Caco-2 (cell line): ENCODE measurements around the gene ERCC1. TPM values are rescaled to one million over a fixed set of nuclear protein-coding genes. Genes with fewer than 3 reads are reported as not detected.

Experiments used
- BruUV-seq: library from RNA; stranded (reverse); fragments of 400-500 nt; replicated peaks from 2 replicates; lab custom pipeline; 2021; lab: Mats Ljungman, UMichigan
- CTCF ChIA-PET: fragments of 300-600 bp; sonication (Branson Sonifier 250); formaldehyde crosslinking; loops from one replicate; lab custom pipeline; 2022; ENCODE audit warnings: antibody characterized with exemption; lab: Charles Lee
- POLR2A ChIA-PET: fragments of 300-600 bp; sonication (Branson Sonifier 250); formaldehyde crosslinking; loops from one replicate; lab custom pipeline; 2022; ENCODE audit warnings: antibody characterized with exemption; lab: Charles Lee
- DNase-seq, 2 experiments: peaks; one replicate each; pipeline versions ENCODE4 v3.0.0 to v3.0.0-alpha.2; 2020 to 2022
- H3K27me3 ChIP-seq: replicated peaks from 2 replicates; pipeline ENCODE4 v1.6.0; 2011; ENCODE audit warnings: low read length; ENCODE audit not compliant: control insufficient read depth, insufficient read depth
- H3K36me3 ChIP-seq: 2 replicates; pipeline ENCODE4 v1.5.1; 2011; ENCODE audit warnings: low read length; ENCODE audit not compliant: control insufficient read depth, insufficient read depth
- H3K4me1 ChIP-seq: fragments of 250-450 bp; sonication (Bioruptor Pico); 2 replicates; pipeline ENCODE4 v1.5.1; 2020; ENCODE audit warnings: mild to moderate bottlenecking
- H3K4me3 ChIP-seq: 2 replicates; pipeline ENCODE4 v1.5.1; 2011; ENCODE audit warnings: low read depth, mild to moderate bottlenecking, control low read depth, low read length
- H3K9me3 ChIP-seq: fragments of 250-450 bp; sonication (Bioruptor Pico); 2 replicates; pipeline ENCODE4 v1.5.1; 2020; ENCODE audit warnings: mild to moderate bottlenecking, moderate library complexity
- H3K27ac Mint-ChIP-seq: one replicate; pipeline ENCODE4 v1.8.0; 2022; ENCODE audit warnings: mixed read lengths; ENCODE audit not compliant: unreplicated experiment
- H3K27me3 Mint-ChIP-seq: one replicate; pipeline ENCODE4 v1.8.0; 2022; ENCODE audit warnings: mixed read lengths; ENCODE audit not compliant: insufficient read depth, unreplicated experiment
- H3K36me3 Mint-ChIP-seq: one replicate; pipeline ENCODE4 v1.8.0; 2022; ENCODE audit warnings: mild to moderate bottlenecking, mixed read lengths; ENCODE audit not compliant: insufficient read depth, unreplicated experiment
- H3K4me1 Mint-ChIP-seq: one replicate; pipeline ENCODE4 v1.8.0; 2022; ENCODE audit warnings: low read depth, mixed read lengths; ENCODE audit not compliant: unreplicated experiment
- H3K4me3 Mint-ChIP-seq: one replicate; pipeline ENCODE4 v1.8.0; 2022; ENCODE audit warnings: mild to moderate bottlenecking, moderate library complexity, mixed read lengths; ENCODE audit not compliant: unreplicated experiment
- H3K9me3 Mint-ChIP-seq: one replicate; pipeline ENCODE4 v1.8.0; 2022; ENCODE audit warnings: mixed read lengths; ENCODE audit not compliant: unreplicated experiment
- intact Hi-C: fragments of 100-400 bp; cut with micrococcal nuclease; formaldehyde crosslinking; loops from one replicate; pipeline ENCODE4 v1.10.0; 2022; ENCODE audit not compliant: unreplicated experiment
- total RNA-seq: library from RNA; stranded (reverse); gene quantifications from 2 replicates; pipeline ENCODE4 v1.2.3, GENCODE V29; 2022
- TF ChIP-seq, protein P1 (sequence below), 2 experiments: fragments of 200-600 bp in 1 of 2; IDR thresholded peaks; 1 replicate in 1 of 2; 2 replicates in 1 of 2; pipeline versions ENCODE4 v1.5.1 to v1.8.0; 2011 to 2022; ENCODE audit warnings: antibody characterized with exemption in 1 of 2, control low read depth in 1 of 2, inconsistent platforms in 1 of 2, low read depth in 1 of 2, low read length in 1 of 2, mild to moderate bottlenecking in 1 of 2, moderate library complexity in 1 of 2; ENCODE audit not compliant: insufficient read depth in 1 of 2, severe bottlenecking in 1 of 2, unreplicated experiment in 1 of 2

Gene ERCC1
- total RNA-seq, 1 experiment from 2014 or later = 51.0 TPM

- TSS peak; percentile 9 for BruUV-seq
- Mint-ChIP-seq H3K4me3 (peak overlapping the region; percentile 93), H3K27me3 (no peaks in the 10 kb centered on the region), H3K9me3 (no peaks in the 10 kb centered on the region), H3K36me3 (peaks cover 65% of the 10 kb centered on the region), H3K27ac (peak overlapping the region; percentile 96), H3K4me1 (peaks cover 17% of the 10 kb centered on the region)
- POLR2A ChIA-PET = interaction anchor here (0.6 to 1.0 kb wide), 4 partner anchors 15 to 122 kb away, joined by 3 to 4 read pairs (median 4); partner anchors contain the start of gene ERCC1
- intact Hi-C loops = loop anchor here (1.0 to 5.0 kb wide), 4 partner anchors 15 to 228 kb away; partner anchors contain the start of genes BLOC1S3, ERCC1, ERCC2 and TRAPPC6A
- Histone ChIP-seq H3K4me3 (peak overlapping the region; percentile 81), H3K27me3 (no peaks in the 10 kb centered on the region), H3K4me1 (peaks cover 13% of the 10 kb centered on the region), H3K9me3 (no peaks in the 10 kb centered on the region), H3K36me3 (no peaks in the 10 kb centered on the region; the same call in 1 of the 2 replicates)
- CTCF ChIA-PET = interaction anchor here (0.6 to 2.4 kb wide), 6 partner anchors 8 to 80 kb away, joined by 3 to 12 read pairs (median 5); no protein-coding TSS in a partner anchor
- TF ChIP-seq, protein P1, sequence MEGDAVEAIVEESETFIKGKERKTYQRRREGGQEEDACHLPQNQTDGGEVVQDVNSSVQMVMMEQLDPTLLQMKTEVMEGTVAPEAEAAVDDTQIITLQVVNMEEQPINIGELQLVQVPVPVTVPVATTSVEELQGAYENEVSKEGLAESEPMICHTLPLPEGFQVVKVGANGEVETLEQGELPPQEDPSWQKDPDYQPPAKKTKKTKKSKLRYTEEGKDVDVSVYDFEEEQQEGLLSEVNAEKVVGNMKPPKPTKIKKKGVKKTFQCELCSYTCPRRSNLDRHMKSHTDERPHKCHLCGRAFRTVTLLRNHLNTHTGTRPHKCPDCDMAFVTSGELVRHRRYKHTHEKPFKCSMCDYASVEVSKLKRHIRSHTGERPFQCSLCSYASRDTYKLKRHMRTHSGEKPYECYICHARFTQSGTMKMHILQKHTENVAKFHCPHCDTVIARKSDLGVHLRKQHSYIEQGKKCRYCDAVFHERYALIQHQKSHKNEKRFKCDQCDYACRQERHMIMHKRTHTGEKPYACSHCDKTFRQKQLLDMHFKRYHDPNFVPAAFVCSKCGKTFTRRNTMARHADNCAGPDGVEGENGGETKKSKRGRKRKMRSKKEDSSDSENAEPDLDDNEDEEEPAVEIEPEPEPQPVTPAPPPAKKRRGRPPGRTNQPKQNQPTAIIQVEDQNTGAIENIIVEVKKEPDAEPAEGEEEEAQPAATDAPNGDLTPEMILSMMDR (IDR thresholded peaks at IDR 0.05; ENCODE audit: insufficient read depth in 1 of 2, low read depth in 1 of 2, low read length in 1 of 2, severe bottlenecking in 1 of 2, unreplicated experiment in 1 of 2) = no peak
- DNase-seq = peak; percentile 95 to 96
These were observed 18.1 kb downstream of the ERCC1 start for GRCh38 chr19:45405435-45406225.

GRCh38 chr19:45404557-45405434 lies 18.9 kb downstream of the ERCC1 start, which contains the start of gene PPP1R13L:
Gene PPP1R13L, minus strand, starts transcription at chr19:45405069. Its CDS starts 6,751 bp downstream, at chr19:45398318.
- peak; percentile 96 to 98 for DNase-seq
- H3K9me3 Mint-ChIP-seq = no peaks in the 10 kb centered on the region
- peak within 1 kb of the TSS; percentile 93 for H3K4me3 Mint-ChIP-seq
- H3K27ac Mint-ChIP-seq = peak within 1 kb of the TSS; percentile 96
- H3K36me3 Mint-ChIP-seq = peaks cover 68% of the 10 kb centered on the region
- TF ChIP-seq, protein P1 (IDR thresholded peaks at IDR 0.05; ENCODE audit: insufficient read depth in 1 of 2, low read depth in 1 of 2, low read length in 1 of 2, severe bottlenecking in 1 of 2, unreplicated experiment in 1 of 2) = no peak
- H3K27me3 ChIP-seq = no peaks in the 10 kb centered on the region
- peaks cover 17% of the 10 kb centered on the region for H3K4me1 Mint-ChIP-seq
- intact Hi-C loops = loop anchor here (1.0 to 5.0 kb wide), 5 partner anchors 14 to 227 kb away; partner anchors contain the start of genes BLOC1S3, ERCC1, ERCC2 and TRAPPC6A
- POLR2A ChIA-PET = interaction anchor here (1.0 kb wide), 1 partner anchor 14 kb away, joined by 4 read pairs; no protein-coding TSS in a partner anchor
- peak within 1 kb of the TSS; percentile 81 for H3K4me3 ChIP-seq
- no peaks in the 10 kb centered on the region for H3K9me3 ChIP-seq
- no peaks in the 10 kb centered on the region; the same call in 1 of the 2 replicates for H3K36me3 ChIP-seq
- no peaks in the 10 kb centered on the region for H3K27me3 Mint-ChIP-seq
- H3K4me1 ChIP-seq = peaks cover 13% of the 10 kb centered on the region
- BruUV-seq = no TSS peak
- CTCF ChIA-PET = interaction anchor here (0.6 to 2.4 kb wide), 8 partner anchors 9 to 81 kb away, joined by 3 to 12 read pairs (median 4); no protein-coding TSS in a partner anchor
